Muscle layer of colon (tissue), 2 donors: ENCODE measurements around the gene SLC22A9.
"Not testable (repeated sequence)": the region's sequence is repeated elsewhere in the genome, so short reads cannot be mapped to it uniquely, and the experiment has no call there.

ENCODE experiments used
- H3K27ac ChIP-seq: one replicate; pipeline ENCODE4 v1.7.0; 2013; ENCODE audit warnings: low read depth, mild to moderate bottlenecking, low read length, moderate library complexity
- H3K27me3 ChIP-seq, 2 donors: one replicate each; pipeline ENCODE4 v1.7.0; 2013; ENCODE audit warnings: low read length in 2 of 2, mild to moderate bottlenecking in 2 of 2; ENCODE audit not compliant: insufficient read depth in 2 of 2, control insufficient read depth in 1 of 2
- H3K36me3 ChIP-seq: one replicate; pipeline ENCODE4 v1.7.0; 2013; ENCODE audit warnings: mild to moderate bottlenecking, low read length; ENCODE audit not compliant: insufficient read depth
- H3K4me1 ChIP-seq: one replicate; pipeline ENCODE4 v1.7.0; 2013; ENCODE audit warnings: mild to moderate bottlenecking, low read length; ENCODE audit not compliant: insufficient read depth
- H3K4me3 ChIP-seq, 2 donors: one replicate each; pipeline ENCODE4 v1.7.0; 2013; ENCODE audit warnings: low read length in 2 of 2, low read depth in 1 of 2, mild to moderate bottlenecking in 1 of 2, moderate library complexity in 1 of 2
- H3K9ac ChIP-seq: one replicate; pipeline ENCODE4 v1.7.0; 2013; ENCODE audit warnings: low read length
- H3K9me3 ChIP-seq: one replicate; pipeline ENCODE4 v1.7.0; 2013; ENCODE audit warnings: mild to moderate bottlenecking, low read length
- donor health status: abdominal sarcoma.
- donor health status: Adenocarcinoma of cecum.

SLC22A9 gene

DNA sequence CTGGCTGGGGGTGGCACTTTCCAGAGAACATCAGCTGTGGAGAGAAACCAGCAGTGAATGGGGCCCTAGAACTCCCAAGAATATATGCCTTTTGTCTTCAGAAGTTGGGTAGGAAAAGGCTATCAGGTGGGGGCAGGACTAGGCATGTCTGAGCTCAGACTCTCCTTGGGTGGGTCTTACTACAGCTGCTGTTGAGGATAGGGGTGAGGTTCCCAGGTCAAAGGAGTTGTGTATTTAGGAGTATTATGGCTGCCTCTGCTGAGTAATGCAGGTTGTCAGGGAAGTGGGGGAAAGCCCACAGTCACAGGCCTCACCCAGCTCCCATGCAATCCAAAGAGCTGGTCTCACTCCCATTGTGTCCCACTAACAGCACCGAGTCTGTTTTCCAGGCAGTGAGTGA is 26.1 kb downstream of the SLC22A9 start:
- Histone ChIP-seq H3K9ac (no peak overlapping the region), H3K27me3 (no peaks in the 10 kb centered on the region), H3K9me3 (no peaks in the 10 kb centered on the region), H3K27ac (no peak overlapping the region), H3K4me3 (no peak overlapping the region), H3K4me1 (no peaks in the 10 kb centered on the region), H3K36me3 (no peaks in the 10 kb centered on the region)

GRCh38 chr11:63404161-63404935 is 34.8 kb downstream of the SLC22A9 start:
- no peaks in the 10 kb centered on the region for H3K4me1 ChIP-seq
- H3K4me3 ChIP-seq, result no peak overlapping the region
- no peaks in the 10 kb centered on the region for H3K27me3 ChIP-seq
- no peaks in the 10 kb centered on the region for H3K36me3 ChIP-seq
- no peak overlapping the region for H3K27ac ChIP-seq
- no peak overlapping the region for H3K9ac ChIP-seq
- H3K9me3 ChIP-seq, result no peaks in the 10 kb centered on the region

- Histone ChIP-seq H3K36me3 (no peaks in the 10 kb centered on the region), H3K27ac (no peak overlapping the region)
These were observed 35.5 kb downstream of the SLC22A9 start for GRCh38 chr11:63405114-63405513.

GRCh38 chr11:63406458-63406857 is 36.9 kb downstream of the SLC22A9 start:
- no peaks in the 10 kb centered on the region for H3K27me3 ChIP-seq
- no peaks in the 10 kb centered on the region for H3K36me3 ChIP-seq
- H3K9me3 ChIP-seq, result no peaks in the 10 kb centered on the region
- H3K27ac ChIP-seq, result no peak overlapping the region
- H3K4me3 ChIP-seq, result no peak overlapping the region
- H3K9ac ChIP-seq, result no peak overlapping the region
- no peaks in the 10 kb centered on the region for H3K4me1 ChIP-seq

More at GRCh38 chr11:63405114-63405513, 35.5 kb downstream of the SLC22A9 start:
- no peaks in the 10 kb centered on the region for H3K9me3 ChIP-seq
- no peak overlapping the region for H3K9ac ChIP-seq
- H3K4me3 ChIP-seq, result no peak overlapping the region
- H3K27me3 ChIP-seq, result no peaks in the 10 kb centered on the region
- no peaks in the 10 kb centered on the region for H3K4me1 ChIP-seq

GRCh38 chr11:63417174-63417852 is 47.7 kb downstream of the SLC22A9 start:
- H3K27me3 ChIP-seq, result no peaks in the 10 kb centered on the region
- H3K4me3 ChIP-seq, result no peak overlapping the region
- no peaks in the 10 kb centered on the region for H3K4me1 ChIP-seq
- H3K9me3 ChIP-seq, result no peaks in the 10 kb centered on the region
- no peaks in the 10 kb centered on the region for H3K36me3 ChIP-seq
- H3K27ac ChIP-seq, result no peak overlapping the region
- no peak overlapping the region for H3K9ac ChIP-seq

GRCh38 chr11:63427971-63428508 is 58.5 kb downstream of the SLC22A9 start:
- no peaks in the 10 kb centered on the region for H3K27me3 ChIP-seq
- no peaks in the 10 kb centered on the region for H3K9me3 ChIP-seq
- H3K36me3 ChIP-seq, result no peaks in the 10 kb centered on the region
- H3K4me1 ChIP-seq, result no peaks in the 10 kb centered on the region
- H3K9ac ChIP-seq, result no peak overlapping the region
- H3K4me3 ChIP-seq, result no peak overlapping the region
- no peak overlapping the region for H3K27ac ChIP-seq

DNA sequence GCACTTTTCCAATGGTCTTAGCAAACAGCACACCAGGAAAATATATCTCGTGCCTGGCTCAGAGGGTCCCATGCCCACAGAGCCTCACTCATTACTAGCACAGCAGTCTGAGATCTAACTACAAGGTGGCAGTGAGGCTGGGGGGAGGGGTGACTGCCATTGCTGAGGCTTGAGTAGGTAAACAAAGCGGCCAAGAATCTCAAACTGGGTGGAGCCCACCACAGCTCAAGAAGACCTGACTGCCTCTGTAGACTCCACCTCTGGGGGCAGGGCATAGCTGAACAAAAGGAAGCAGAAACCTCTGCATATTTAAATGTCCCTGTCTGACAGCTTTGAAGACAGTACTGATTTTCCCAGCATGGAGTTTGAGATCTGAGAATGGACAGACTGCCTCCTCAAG is 61.1 kb downstream of the SLC22A9 start:
- H3K27ac ChIP-seq, H3K4me1 ChIP-seq, H3K9me3 ChIP-seq, H3K9ac ChIP-seq, H3K27me3 ChIP-seq, H3K36me3 ChIP-seq, H3K4me3 ChIP-seq: not testable (repeated sequence)

GRCh38 chr11:63435351-63435750 is 65.8 kb downstream of the SLC22A9 start:
- H3K9me3 ChIP-seq, H3K4me3 ChIP-seq, H3K36me3 ChIP-seq, H3K4me1 ChIP-seq, H3K9ac ChIP-seq, H3K27ac ChIP-seq, H3K27me3 ChIP-seq: not testable (repeated sequence)

GRCh38 chr11:63435831-63436230 is 66.2 kb downstream of the SLC22A9 start:
- H3K4me3 ChIP-seq, result not testable (repeated sequence)

GRCh38 chr11:63443714-63444113 is 74.1 kb downstream of the SLC22A9 start:
- H3K27ac ChIP-seq, result no peak overlapping the region
- H3K36me3 ChIP-seq, result no peaks in the 10 kb centered on the region
- H3K27me3 ChIP-seq, result no peaks in the 10 kb centered on the region
- H3K9ac ChIP-seq, result no peak overlapping the region
- H3K9me3 ChIP-seq, result no peaks in the 10 kb centered on the region
- H3K4me1 ChIP-seq, result no peaks in the 10 kb centered on the region
- H3K4me3 ChIP-seq, result no peak overlapping the region

More at GRCh38 chr11:63435831-63436230, 66.2 kb downstream of the SLC22A9 start:
- not testable (repeated sequence) for H3K27ac ChIP-seq, H3K9ac ChIP-seq, H3K36me3 ChIP-seq, H3K4me1 ChIP-seq, H3K9me3 ChIP-seq, H3K27me3 ChIP-seq

DNA sequence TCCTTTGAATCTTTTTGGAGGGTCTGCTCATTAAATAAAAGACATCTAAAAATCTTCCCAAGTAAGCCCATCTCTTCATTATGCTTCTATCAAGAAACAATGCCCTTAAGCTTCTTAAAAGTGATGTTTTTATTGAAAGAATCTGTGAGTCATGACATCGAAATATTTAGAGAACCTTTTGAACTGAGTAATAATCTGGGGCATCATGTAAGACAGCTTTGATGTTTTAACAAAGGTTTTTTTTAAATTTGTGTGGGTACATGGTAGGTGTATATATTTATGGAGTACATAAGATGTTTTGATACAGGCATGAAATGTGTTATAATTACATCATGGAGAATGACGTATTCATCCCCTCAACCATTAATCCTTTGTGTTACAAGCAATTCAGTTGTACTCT is 74.6 kb downstream of the SLC22A9 start:
- Histone ChIP-seq H3K4me3 (no peak overlapping the region), H3K27ac (no peak overlapping the region), H3K4me1 (no peaks in the 10 kb centered on the region), H3K36me3 (no peaks in the 10 kb centered on the region), H3K9ac (no peak overlapping the region), H3K27me3 (no peaks in the 10 kb centered on the region), H3K9me3 (no peaks in the 10 kb centered on the region)
